Cardiac muscle cell (in vitro differentiated cells and primary cell): ENCODE results near the gene FAM89B. TPM values are rescaled to one million over a fixed set of nuclear protein-coding genes. Genes with fewer than 3 reads are reported as not detected.
A peak's percentile ranks its signal among the peaks of the same experiment; 100 is the strongest.

Source experiments
- DNase-seq, 2 donors: peaks; one replicate each; pipeline versions ENCODE4 v3.0.0 to v3.0.0-alpha.2; 2010 to 2017; ENCODE audit warnings: low read depth in 1 of 2, low spot score in 1 of 2
- H3K27ac ChIP-seq: fragments of 200-600 bp; sonication (generic); 2 replicates; pipeline ENCODE4 v1.5.1; 2016
- H3K27me3 ChIP-seq: fragments of 200-600 bp; sonication (generic); 2 replicates; pipeline ENCODE4 v1.6.0; 2016; ENCODE audit warnings: control low read depth
- H3K36me3 ChIP-seq: fragments of 200-600 bp; sonication (generic); 2 replicates; pipeline ENCODE4 v1.5.1; 2016; ENCODE audit warnings: control low read depth
- H3K4me1 ChIP-seq: fragments of 200-600 bp; sonication (generic); 2 replicates; pipeline ENCODE4 v1.8.1; 2017; ENCODE audit warnings: low read depth, mild to moderate bottlenecking, mixed run types
- H3K4me3 ChIP-seq: fragments of 200-600 bp; sonication (generic); 2 replicates; pipeline ENCODE4 v1.5.1; 2016; ENCODE audit warnings: mild to moderate bottlenecking
- H3K9me3 ChIP-seq: fragments of 200-600 bp; sonication (generic); 2 replicates; pipeline ENCODE4 v1.5.1; 2017; ENCODE audit warnings: low read depth, mild to moderate bottlenecking, control low read depth
- CTCF ChIP-seq: IDR thresholded peaks from 2 replicates; pipeline ENCODE4 v1.5.1; 2012; ENCODE audit warnings: low read depth, mild to moderate bottlenecking, low read length
- polyA plus RNA-seq: library from polyadenylated mRNA; unstranded; fragments of >200 nt; fragmentation: Nextera tagmentation; extraction: Ambion mirVana; gene quantifications from 2 replicates; pipeline ENCODE4 v1.2.1, GENCODE V29; 2016
- total RNA-seq: library from RNA; depleted of rRNA; stranded (reverse); fragments of >200 nt; gene quantifications from 2 replicates; pipeline ENCODE4 v1.2.3, GENCODE V29; 2016

Gene FAM89B
- total and polyA plus RNA-seq, 2 experiments from 2014 or later, result 42.9 to 132 TPM

- peak overlapping the region; percentile 19 for H3K4me3 ChIP-seq
- H3K27ac ChIP-seq, result no peak overlapping the region
- no peaks in the 10 kb centered on the region for H3K9me3 ChIP-seq
- no peaks in the 10 kb centered on the region for H3K4me1 ChIP-seq
- DNase-seq, result no peak
- peaks cover 24% of the 10 kb centered on the region for H3K27me3 ChIP-seq
- H3K36me3 ChIP-seq, result peaks cover 3% of the 10 kb centered on the region
- no peak for TF ChIP-seq CTCF
Measured at GRCh38 chr11:65541093-65541982, 31.0 kb upstream of the FAM89B start.

GRCh38 chr11:65542738-65543390, 29.5 kb upstream of the FAM89B start:
- H3K9me3 ChIP-seq, result no peaks in the 10 kb centered on the region
- H3K4me1 ChIP-seq, result no peaks in the 10 kb centered on the region
- no peak overlapping the region for H3K27ac ChIP-seq
- TF ChIP-seq CTCF, result no peak
- H3K4me3 ChIP-seq, result no peak overlapping the region
- peaks cover 29% of the 10 kb centered on the region for H3K27me3 ChIP-seq
- H3K36me3 ChIP-seq, result no peaks in the 10 kb centered on the region
- DNase-seq, result no peak

DNA sequence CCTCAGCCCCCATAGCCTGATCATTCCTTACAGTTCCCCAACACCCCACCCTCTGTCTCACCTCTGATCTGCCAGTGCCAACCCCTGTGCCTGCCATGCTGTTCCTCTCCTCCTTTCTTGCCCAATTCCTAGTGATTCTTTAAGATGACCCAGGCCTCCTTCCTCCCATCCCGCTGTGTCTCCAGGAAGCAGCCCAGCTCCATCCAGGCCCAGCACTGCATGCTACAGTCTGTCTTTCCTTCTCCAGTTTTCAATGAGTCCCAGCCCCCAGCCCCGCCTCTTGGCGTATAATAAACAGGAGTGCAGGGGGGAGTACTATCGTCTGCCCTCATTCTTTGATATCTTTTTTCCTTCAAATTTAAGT, 26.5 kb upstream of the FAM89B start:
- no peak for DNase-seq
- Histone ChIP-seq H3K27ac (no peak overlapping the region), H3K27me3 (peaks cover 20% of the 10 kb centered on the region), H3K4me1 (no peaks in the 10 kb centered on the region), H3K9me3 (no peaks in the 10 kb centered on the region), H3K4me3 (no peak overlapping the region), H3K36me3 (no peaks in the 10 kb centered on the region)
- no peak for TF ChIP-seq CTCF

GRCh38 chr11:65546217-65546958, 25.9 kb upstream of the FAM89B start:
- H3K27me3 ChIP-seq, result peaks cover 20% of the 10 kb centered on the region
- TF ChIP-seq CTCF, result no peak

DNA sequence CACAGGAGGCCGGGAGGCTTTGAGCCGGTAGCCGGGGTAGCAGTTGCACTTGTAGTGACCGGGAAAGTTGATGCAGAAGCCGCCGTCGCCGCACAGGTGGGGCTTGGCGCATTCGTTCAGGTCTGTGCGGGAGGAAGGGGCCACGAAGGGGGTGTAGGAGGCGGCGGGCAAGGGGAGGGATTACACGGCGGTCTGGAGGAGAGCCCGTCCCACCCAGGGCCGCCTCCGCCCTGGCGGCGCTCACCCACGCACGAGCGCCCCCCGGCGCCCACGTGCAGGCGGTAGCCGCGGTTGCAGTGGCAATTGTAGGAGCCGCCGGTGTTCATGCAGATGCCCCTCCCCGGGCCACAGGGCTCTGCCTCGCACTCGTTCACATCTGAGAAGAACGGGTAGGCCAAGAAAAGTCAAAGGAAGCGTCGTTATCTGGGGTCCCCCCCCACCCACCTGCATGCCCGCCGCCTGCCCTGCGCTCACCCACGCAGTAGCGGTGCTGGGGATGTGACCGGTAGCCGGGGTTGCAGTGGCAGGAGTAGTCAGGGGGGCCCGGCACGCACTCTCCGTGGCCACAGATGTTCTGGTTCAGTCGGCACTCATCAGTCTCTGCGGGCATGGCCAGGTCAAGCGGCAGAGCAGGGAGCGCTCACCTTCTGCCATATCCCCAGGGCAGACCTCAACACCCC, 24.8 kb upstream of the FAM89B start:
- Histone ChIP-seq H3K27ac (no peak overlapping the region), H3K27me3 (peaks cover 20% of the 10 kb centered on the region), H3K4me1 (no peaks in the 10 kb centered on the region), H3K9me3 (no peaks in the 10 kb centered on the region), H3K36me3 (no peaks in the 10 kb centered on the region), H3K4me3 (no peak overlapping the region)
- TF ChIP-seq CTCF, result no peak
- DNase-seq, result no peak

More at GRCh38 chr11:65546217-65546958, 25.9 kb upstream of the FAM89B start:
- no peaks in the 10 kb centered on the region for H3K4me1 ChIP-seq
- peak overlapping the region; percentile 26 for H3K4me3 ChIP-seq
- no peak overlapping the region for H3K27ac ChIP-seq
- no peaks in the 10 kb centered on the region for H3K9me3 ChIP-seq
- DNase-seq, result peak in 1 of 2 donors; percentile 91
- no peaks in the 10 kb centered on the region for H3K36me3 ChIP-seq
